ENCODE measurements around the gene AMPD3.

DNA sequence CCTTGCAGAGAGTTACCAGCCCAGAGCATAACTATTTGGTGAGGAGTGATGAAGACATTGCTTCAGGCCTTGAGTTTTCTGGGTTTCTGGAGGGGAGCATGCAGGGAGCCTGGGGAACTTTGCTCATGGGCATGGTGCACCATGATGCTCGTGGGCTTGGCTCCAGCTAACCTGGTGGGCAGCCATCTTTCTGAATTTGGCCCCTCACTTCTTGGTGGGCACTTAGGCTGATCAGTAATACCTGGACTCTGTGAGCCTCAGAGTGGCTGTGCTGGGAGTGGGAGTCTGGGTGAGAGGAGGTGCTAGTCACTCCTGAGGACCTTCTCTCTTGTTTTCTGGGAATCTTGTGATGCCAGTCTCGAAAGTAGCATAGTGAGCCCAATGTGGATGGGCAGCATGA is 30.6 kb downstream of the AMPD3 start:
- no peak for TF ChIP-seq CTCF (IDR thresholded peaks at IDR 0.05)
- no peak for TF ChIP-seq POLR2A (IDR thresholded peaks at IDR 0.05)

Data from uterus (tissue), 2 donors.